GM21390 (cell line): Measurements from ENCODE around the gene DOCK10.
"Not testable (repeated sequence)": the region's sequence is repeated elsewhere in the genome, so short reads cannot be mapped to it uniquely, and the experiment has no call there.

Experiments
- ATAC-seq: cut with Tn5 transposase; IDR thresholded peaks from one replicate; pipeline ENCODE4 v1.9.1; 2021; ENCODE audit not compliant: unreplicated experiment

DOCK10 gene

GRCh38 chr2:224925061-224925809, 117.0 kb downstream of the DOCK10 start:
- ATAC-seq = peak; percentile 22

- no peak for ATAC-seq
Measured at GRCh38 chr2:224924631-224925030, 117.6 kb downstream of the DOCK10 start.

GRCh38 chr2:224922142-224922727, 120.0 kb downstream of the DOCK10 start:
- ATAC-seq = peak; percentile 67

GRCh38 chr2:224919472-224920110, 122.7 kb downstream of the DOCK10 start:
- ATAC-seq = no peak

- no peak for ATAC-seq
Measured at GRCh38 chr2:224918626-224919471, 123.4 kb downstream of the DOCK10 start.

GRCh38 chr2:224917246-224917645, 125.0 kb downstream of the DOCK10 start:
- ATAC-seq = not testable (repeated sequence)

GRCh38 chr2:224915136-224915535, 127.1 kb downstream of the DOCK10 start:
- ATAC-seq = no peak

GRCh38 chr2:224910574-224910925, 131.7 kb downstream of the DOCK10 start:
- peak; percentile 10 for ATAC-seq

GRCh38 chr2:224909885-224910573, 132.2 kb downstream of the DOCK10 start:
- peak; percentile 82 for ATAC-seq

- ATAC-seq = no peak
Measured at GRCh38 chr2:224908818-224909217, 133.4 kb downstream of the DOCK10 start.

GRCh38 chr2:224904381-224904780, 137.9 kb downstream of the DOCK10 start:
- ATAC-seq = peak; percentile 79

GRCh38 chr2:224903621-224904020, 138.6 kb downstream of the DOCK10 start:
- ATAC-seq = no peak

GRCh38 chr2:224901121-224901676, 141.1 kb downstream of the DOCK10 start:
- no peak for ATAC-seq

- no peak for ATAC-seq
Measured at GRCh38 chr2:224895377-224895776, 146.9 kb downstream of the DOCK10 start.

GRCh38 chr2:224894356-224894755, 147.9 kb downstream of the DOCK10 start:
- ATAC-seq = peak; percentile 88

- ATAC-seq = peak; percentile 38
Measured at GRCh38 chr2:224893848-224894247, 148.4 kb downstream of the DOCK10 start.

GRCh38 chr2:224892574-224893204, 149.6 kb downstream of the DOCK10 start:
- no peak for ATAC-seq

- no peak for ATAC-seq
Measured at GRCh38 chr2:224890372-224890771, 151.9 kb downstream of the DOCK10 start.

GRCh38 chr2:224887141-224887540, 155.1 kb downstream of the DOCK10 start:
- no peak for ATAC-seq
